GM21723 (cell line): Measurements from ENCODE around the gene TPSAB1.
"Not testable (repeated sequence)": the region's sequence is repeated elsewhere in the genome, so short reads cannot be mapped to it uniquely, and the experiment has no call there.

Experiments used
- ATAC-seq: cut with Tn5 transposase; IDR thresholded peaks from one replicate; pipeline ENCODE4 v1.9.1; 2021; ENCODE audit warnings: mild to moderate bottlenecking, moderate library complexity; ENCODE audit not compliant: unreplicated experiment

Gene TPSAB1

DNA sequence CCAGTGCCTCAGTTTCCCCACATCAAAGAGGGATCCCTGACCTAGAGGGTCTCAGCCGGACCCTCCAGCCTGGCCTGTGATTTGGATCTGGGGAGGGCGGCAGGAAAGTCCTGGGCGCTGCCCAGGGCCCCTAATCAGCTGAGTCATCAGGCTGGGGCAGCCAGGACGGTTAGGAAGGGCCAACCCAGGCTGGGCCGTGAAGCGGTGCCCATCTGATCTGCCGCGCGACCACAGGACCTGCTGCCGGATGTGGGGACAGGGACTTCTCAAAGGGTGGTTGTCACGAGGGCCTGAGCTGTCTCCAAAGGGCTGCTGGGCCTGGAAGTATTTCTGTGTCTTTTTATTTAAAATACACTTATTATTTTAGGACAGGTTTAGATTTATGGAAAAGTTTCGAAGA, 4.4 kb downstream of the TPSAB1 start:
- no peak for ATAC-seq

DNA sequence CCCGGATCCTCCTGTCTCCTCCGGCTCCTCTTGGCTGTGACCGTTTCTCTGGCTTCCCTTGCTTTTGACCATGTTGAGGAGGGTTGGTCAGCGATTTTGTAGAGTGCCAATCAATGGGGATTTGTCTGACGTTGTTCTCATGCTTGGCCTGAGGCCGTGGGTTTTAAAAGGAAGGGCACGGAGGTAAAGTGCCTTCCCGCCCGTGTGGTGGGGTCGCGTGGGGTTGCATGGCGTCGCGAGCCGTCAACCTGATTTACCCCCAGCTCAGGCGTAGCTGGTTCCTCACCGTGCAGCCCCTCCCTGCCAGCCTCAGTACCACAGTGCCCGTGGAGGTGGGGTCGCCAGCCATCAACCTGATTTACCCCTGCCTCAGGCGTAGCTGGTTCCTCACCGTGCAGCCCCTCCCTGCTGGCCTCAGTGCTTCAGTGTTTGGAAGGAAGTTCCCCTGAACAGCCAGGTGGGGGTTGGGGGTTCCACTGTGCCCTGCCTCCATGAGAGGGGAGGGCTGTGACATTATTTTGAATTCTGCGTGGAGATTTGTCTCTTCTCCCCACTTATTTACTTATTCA, 5.0 kb downstream of the TPSAB1 start:
- ATAC-seq, result no peak

DNA sequence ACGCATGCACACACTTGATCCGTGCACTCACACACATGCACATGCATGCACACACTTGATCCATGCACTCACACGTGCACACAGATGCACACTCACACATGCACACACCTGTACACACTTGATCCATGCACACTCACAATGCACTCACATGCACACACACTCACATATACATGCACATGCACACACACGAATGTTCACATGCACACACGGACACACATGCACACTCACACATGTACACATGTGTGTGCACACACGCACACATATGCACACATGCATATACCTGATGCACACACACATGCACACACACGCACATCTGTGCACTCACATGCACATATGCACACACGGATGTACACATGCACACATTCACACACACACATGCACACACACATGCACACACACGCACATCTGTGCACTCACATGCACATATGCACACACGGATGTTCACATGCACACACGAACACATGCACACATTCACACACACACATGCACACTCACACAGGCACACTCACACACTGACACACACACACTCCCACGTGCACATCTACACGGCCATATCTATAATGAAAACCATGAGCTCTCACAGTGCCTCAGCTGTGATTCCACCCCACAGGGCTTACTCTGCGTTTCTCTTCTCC, 7.5 kb downstream of the TPSAB1 start:
- ATAC-seq, result not testable (repeated sequence)

DNA sequence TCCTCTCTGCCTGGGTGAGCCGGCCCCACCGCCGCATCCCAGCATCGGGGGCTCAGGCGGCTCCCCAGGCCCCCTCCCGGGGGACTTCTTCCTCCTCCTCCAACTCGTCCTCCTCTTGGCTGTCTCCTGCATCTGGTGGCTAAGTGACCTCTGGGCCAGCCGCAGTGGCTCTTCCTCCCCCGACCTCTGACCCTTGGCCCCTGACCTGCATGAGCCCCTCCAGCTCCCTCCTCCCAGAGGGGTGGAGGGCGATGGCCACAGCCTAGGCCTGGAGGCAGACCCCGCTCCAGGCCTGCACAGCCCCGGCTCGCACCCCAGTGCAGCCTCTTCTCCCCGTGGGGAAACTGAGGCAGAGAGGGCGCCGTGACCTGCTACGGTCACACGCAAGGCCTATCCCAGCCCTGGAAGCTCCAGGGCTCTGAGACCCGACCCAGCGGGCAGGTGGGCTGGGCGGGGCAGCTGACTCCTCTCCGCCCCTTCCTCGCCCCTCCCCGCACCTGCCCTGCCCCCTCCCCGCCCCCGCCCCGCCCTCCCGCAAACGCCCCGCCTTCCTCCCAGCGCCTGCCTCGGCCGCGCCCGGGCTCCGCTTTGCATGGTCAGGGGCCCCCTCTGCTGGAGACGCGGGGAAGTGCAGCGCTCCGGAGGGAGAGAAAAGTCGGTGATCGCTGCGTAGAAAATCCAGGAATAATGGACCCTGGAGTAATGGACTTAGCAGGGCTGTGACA, 8.7 kb downstream of the TPSAB1 start:
- not testable (repeated sequence) for ATAC-seq

DNA sequence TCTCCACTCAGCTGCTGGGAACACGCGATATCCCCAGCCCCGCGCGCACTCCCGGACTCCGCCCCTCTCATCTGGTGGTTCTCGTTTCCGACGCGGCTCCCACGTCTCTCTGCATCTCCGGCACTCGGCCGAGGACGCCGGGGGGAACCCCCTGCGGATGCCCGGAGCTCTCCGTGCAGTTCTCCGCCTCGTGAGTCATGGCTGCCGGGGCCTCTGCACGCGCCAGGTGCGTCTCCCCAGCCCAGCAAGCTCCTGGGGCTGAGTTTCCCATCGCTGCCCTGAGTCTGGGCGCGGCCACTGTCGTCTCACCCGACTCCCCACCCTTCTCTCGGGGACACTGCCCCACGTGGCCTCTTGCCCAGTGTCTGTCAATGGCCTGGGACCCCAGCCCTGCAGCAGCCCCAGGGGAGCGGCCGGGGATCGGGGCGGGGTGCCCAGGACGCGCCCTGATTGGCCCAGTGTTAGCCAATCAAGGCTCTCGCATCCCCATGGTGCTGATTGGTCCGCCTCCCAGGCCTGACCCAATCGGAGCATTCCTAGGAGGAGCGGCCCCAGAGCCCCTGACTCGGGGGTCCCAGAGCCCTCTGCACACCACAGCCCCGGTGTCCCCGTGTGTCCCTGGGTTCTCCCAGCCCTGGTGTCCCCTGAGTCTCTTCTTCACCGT, 13.3 kb downstream of the TPSAB1 start:
- not testable (repeated sequence) for ATAC-seq

DNA sequence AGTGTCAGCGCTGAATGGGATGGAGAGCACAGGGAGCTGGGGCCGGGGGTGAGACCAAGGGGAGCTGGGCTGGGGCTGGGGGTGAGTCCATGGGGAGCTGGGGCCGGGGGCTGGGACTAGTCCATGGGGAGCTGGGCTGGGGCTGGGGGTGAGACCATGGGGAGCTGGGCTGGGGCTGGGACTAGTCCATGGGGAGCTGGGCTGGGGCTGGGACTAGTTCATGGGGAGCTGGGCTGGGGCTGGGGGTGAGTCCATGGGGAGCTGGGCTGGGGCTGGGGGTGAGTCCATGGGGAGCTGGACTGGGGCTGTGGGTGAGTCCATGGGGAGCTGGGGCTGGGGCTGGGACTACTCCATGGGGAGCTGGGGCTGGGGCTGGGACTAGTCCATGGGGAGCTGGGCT, 14.3 kb downstream of the TPSAB1 start:
- ATAC-seq, result not testable (repeated sequence)

DNA sequence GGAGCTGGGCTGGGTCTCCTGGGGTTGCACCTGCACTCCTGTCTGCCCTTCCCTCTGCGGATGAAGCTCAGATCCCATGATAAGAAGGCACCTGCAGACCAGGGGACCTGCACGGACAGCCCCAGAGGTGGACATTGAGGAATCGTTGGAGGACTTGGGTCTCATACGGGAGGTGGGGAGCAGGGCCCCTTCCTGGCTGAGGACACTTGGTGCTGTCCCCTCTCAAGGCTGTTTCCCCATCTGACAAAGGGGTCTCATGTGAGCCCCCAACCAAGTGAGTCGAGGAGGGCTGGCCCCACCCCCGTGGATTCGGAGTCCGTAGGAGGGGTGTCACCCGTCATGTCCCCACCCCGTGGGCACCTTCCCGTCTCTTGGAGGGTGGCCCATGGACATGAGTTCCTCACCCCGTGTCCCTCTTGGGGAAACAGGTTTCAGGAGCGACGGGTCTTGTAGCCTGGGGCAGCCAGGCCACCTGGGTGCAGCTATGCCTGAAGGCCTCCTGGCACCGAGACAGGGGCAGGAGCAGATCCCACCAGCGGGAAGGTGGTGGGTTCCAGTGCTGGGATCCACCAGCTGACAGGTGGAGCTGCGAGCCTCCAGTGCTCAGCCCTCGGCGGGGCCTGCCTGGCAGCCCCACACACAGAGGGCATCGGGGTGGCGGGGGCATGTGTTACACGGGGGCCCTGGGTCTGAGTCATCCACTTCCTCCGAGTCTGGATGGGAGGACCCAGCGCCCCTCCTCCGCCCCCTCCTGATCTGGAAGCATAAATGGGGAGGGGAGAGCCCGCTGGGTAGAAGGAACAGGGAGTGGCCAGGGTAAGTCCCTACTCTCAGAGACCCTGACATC, 15.0 kb downstream of the TPSAB1 start, which contains the start of gene TPSD1:
TSS of gene TPSD1 (plus strand) at position 794 of the 847 bp plus-strand sequence. CDS start 212 bp downstream, outside the sequence.
- ATAC-seq, result not testable (repeated sequence)

DNA sequence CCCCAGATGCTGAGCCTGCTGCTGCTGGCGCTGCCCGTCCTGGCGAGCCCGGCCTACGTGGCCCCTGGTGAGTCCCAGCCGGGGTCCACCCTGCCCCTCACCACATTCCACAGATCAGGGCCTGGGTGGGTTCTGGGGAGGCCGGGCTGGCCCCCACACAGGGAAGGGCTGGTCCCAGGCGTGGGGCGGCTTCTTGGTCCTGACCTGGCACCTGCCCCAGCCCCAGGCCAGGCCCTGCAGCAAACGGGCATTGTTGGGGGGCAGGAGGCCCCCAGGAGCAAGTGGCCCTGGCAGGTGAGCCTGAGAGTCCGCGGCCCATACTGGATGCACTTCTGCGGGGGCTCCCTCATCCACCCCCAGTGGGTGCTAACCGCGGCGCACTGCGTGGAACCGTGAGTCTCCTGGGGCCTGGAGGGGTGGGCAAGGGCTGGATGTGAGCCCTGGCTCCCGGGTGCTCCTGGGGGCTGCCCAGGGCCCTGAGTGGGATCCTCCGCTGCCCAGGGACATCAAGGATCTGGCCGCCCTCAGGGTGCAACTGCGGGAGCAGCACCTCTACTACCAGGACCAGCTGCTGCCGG, 15.9 kb downstream of the TPSAB1 start:
- not testable (repeated sequence) for ATAC-seq

DNA sequence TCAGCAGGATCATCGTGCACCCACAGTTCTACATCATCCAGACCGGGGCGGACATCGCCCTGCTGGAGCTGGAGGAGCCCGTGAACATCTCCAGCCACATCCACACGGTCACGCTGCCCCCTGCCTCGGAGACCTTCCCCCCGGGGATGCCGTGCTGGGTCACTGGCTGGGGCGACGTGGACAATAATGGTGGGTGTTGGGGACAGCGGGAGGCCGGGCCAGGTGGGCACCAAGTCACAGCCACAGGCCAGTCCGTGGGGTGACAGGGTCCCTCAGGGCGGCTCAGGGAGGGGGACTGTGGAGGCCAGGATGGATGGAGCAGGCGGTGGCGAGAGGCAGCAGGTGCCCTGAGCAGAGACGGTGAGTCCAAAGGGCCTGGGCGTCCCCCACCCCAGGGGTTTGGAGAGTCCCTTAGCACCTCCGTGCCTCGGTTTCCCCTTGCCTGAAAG, 16.4 kb downstream of the TPSAB1 start:
- ATAC-seq, result no peak

DNA sequence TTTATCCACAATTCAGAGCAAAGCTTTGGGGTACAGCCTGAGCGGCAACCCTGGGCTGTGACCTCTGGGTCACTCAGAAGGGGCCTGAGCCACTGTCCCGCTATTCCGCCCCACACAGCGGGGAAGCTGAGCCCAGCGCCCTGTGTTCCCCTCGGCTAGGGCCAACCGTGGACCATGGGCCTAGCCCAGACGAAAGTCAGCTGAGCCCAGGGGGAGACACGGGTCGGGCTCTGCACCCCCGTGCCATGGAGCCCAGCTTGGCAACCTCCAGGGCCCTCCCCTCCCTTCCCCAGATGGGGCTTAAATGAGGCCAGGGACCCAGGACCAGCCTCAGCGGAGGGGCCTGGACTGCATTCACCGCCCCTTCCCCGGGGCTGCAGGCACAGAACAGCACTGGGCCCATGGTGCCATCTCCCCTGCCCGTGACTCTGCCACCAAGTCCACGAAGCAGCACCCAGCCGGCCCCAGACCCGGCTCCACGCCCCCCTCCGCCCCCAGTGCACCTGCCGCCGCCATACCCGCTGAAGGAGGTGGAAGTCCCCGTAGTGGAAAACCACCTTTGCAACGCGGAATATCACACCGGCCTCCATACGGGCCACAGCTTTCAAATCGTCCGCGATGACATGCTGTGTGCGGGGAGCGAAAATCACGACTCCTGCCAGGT, 17.2 kb downstream of the TPSAB1 start:
- no peak for ATAC-seq

DNA sequence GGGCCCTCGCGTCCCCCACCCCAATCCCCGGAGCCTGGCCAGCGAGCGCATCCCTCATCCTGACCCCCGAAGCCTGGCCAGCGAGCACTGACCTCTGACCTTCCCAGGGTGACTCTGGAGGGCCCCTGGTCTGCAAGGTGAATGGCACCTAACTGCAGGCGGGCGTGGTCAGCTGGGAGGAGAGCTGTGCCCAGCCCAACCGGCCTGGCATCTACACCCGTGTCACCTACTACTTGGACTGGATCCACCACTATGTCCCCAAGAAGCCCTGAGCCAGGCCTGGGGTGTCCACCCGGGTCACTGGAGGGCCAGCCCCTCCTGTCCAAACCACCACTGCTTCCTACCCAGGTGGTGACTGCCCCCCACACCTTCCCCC, 17.7 kb downstream of the TPSAB1 start:
- ATAC-seq, result no peak

DNA sequence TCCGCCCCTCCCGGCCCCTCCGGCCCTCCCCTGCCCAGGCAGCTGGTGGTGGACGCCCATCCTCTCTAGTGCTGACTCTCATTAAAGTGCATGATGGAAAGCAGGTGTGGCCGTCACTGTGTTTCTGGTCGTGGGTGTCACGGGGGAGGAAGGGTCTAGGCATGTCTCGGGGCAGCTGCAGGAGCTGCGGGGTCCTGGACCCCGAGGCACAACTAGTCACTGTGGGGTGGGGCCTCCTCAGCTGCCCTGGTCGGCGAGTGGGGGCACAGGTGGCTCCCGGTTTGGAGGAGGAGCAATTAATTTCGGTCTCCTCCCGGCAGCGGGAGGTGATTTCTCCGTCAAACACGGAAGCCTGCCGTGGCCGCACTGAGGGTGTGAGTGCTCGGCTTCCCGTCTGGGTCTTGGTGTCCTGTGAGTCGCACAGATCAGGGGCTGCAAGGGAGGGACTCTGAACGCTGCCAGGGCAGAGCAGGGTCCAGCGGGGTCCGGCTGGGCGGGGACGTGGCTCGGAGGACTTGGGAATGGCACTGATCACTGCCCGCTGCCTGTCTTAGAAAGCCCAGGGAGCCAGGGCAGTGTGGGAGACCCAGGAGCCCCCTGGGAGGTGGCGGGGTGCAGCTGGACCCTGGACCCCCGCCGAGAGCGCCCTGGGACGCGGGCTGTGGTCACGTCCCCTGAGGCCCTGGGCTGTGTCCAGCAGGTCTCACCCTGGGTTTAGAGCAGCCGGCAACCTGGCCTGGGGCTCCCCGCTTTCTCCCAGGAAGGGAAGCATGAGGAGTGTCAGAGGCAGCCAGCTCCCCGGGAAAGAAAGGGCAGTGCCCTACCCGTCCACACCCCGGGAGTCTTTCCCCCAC, 18.6 kb downstream of the TPSAB1 start:
- ATAC-seq, result no peak

DNA sequence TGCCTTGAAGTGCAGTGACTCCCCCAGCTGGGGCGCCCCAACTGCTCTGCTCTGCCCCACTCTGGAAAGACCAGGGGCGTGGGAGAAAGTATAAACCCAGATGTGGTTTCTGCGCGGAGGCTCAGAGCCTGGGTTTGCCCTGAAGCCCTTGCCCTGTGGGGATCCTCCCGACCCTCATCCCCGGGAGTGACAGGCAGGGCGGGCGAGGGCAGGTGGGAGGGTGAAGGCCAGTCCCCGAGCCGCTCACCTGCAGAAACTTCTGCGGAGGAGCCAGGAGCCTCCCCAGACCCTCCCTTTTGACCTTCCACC, 19.2 kb downstream of the TPSAB1 start:
- no peak for ATAC-seq

DNA sequence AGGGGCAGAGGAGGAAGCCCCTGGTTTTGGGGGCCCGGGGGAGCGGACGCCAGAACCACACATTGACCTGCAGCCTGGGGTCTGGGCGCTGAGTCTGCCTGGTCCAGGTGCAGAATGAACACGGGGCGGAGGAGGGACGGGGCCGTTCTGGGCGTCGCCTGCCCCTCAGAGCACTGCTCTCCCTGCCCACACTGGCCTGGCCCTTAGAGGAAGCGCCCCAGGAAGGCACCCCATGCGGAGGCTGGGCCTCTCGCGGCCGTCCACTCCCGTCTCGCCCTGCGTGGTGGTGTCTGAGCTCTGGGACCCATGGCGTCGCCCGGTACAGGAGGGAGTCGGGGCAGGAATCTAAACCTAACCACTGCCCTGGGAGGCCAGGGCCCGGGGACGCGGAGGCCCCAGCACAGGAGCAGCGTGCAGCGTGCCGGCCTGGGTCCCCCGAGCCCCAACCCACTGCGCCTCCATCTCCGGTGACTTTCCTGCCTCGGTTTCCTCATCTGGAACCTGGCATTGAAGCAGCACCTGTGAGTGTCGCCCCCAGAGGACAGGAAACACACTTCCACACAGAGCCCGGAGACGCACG, 19.7 kb downstream of the TPSAB1 start:
- ATAC-seq, result no peak

DNA sequence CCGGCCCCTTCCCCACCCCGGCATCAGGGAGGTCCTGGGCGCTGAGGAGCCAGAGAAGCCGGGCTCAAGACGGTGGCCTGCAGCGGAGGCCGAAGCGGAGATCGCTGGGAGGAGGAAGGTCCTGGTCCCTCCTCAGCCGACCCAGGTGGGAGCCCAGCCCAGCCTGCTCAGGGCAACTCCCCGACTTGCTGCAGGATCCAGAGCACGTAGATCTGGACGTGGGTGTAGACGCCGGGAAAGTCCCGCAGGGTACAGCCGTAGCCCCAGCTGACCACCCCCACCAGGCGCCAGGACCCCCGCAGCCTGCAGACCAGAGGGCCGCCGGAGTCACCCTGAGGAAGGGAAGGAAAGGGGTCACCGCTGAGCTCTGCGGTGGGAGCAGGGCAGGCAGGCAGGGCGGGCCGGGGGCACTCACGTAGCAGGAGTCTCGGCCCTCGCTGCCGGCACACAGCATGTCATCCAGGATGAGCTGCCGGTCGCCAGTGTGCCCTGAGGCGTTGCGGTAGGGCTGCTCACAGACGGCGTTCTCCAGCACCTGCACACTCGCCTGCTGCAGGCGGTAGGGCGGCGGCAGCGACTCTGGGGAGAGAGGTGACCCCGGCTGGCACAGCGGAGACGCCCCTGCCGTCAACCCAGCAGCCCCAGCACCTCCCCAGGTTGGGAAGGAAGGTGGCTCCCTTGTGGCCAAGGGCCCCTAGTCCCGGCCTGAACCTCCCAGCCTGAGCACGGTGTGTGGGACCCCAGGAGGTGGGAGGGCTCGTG, 20.8 kb downstream of the TPSAB1 start:
- ATAC-seq, result no peak

DNA sequence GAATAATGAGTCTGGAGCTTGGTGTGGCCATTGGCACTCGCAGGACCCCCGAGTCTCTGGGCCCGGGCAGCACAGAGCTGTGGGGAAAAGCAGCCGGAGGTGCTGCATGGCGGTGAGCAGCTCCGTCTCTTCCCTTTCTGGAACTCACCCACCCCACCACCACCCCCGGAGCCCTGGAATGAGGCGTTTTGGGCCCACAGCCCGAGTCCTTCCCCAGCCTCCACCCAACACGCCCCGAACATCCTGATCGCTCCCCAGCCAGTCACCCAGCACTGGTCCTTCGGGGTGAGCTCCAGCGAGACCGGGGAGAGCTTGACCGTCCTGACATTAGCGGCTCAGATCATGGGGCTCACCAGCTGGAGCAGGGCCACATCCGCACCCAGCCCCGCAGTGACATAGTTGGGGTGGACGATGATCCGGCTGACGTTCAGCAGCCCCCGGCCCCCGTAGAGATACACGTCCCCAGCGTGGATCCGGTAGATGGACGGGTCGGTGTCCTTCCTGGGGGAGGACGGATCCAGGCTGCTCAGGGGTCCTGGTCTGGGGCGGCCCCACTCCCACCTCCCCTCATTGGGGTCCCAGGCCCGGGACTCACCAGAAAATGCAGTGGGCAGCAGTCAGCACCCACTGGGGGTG, 21.8 kb downstream of the TPSAB1 start:
- no peak for ATAC-seq

DNA sequence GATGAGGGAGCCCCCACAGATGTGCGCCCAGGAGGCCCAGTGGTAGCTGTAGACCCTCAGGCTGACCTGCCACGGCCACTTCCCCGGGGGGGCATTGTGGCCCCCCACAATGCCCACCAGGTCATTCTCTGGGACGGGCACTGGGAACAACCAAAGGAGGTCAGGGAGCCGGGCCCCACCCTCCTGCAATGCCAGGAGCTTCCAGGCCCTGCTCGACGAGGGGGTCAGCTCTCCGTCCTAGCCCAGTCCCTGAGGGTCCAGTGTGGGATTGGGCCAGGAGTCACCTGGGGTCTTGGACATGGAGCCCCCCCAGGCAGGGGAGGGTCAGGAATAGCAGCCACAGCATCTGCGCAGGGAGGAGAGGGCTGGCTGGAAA, 22.3 kb downstream of the TPSAB1 start:
- ATAC-seq, result no peak
